DOHH2 (cell line): ENCODE results near the gene PGAM4.
"Not testable (repeated sequence)": the region's sequence is repeated elsewhere in the genome, so short reads cannot be mapped to it uniquely, and the experiment has no call there.

Experiments
- H3F3A ChIP-seq: fragments of 200-600 bp; sonication (generic), shearing (Covaris generic); 2 replicates; pipeline ENCODE4 v1.6.0; 2016; ENCODE audit warnings: antibody characterized with exemption, mild to moderate bottlenecking; ENCODE audit not compliant: control insufficient read depth, insufficient read depth
- H3K27ac ChIP-seq: fragments of 200-600 bp; sonication (generic); 2 replicates; pipeline ENCODE4 v1.5.1; 2014; ENCODE audit warnings: low read depth, mild to moderate bottlenecking, low read length, moderate library complexity
- H3K27me3 ChIP-seq: fragments of 200-600 bp; sonication (generic); 2 replicates; pipeline ENCODE4 v1.6.1; 2014; ENCODE audit warnings: mild to moderate bottlenecking, low read length, mixed read lengths; ENCODE audit not compliant: control insufficient read depth
- H3K36me3 ChIP-seq: fragments of 200-600 bp; sonication (generic); 2 replicates; pipeline ENCODE4 v1.6.1; 2014; ENCODE audit warnings: mild to moderate bottlenecking, low read length, moderate library complexity, mixed read lengths; ENCODE audit not compliant: control insufficient read depth
- H3K4me1 ChIP-seq: fragments of 200-600 bp; sonication (generic); 2 replicates; pipeline ENCODE4 v1.6.1; 2014; ENCODE audit warnings: mild to moderate bottlenecking, low read length, mixed read lengths; ENCODE audit not compliant: control insufficient read depth
- H3K4me2 ChIP-seq: fragments of 200-600 bp; sonication (generic); 2 replicates; pipeline ENCODE4 v1.6.0; 2014; ENCODE audit warnings: mild to moderate bottlenecking, low read length, moderate library complexity
- H3K4me3 ChIP-seq: fragments of 200-600 bp; sonication (generic); 2 replicates; pipeline ENCODE4 v1.5.1; 2014; ENCODE audit warnings: mild to moderate bottlenecking, low read length, mixed read lengths
- H3K79me2 ChIP-seq: fragments of 200-600 bp; sonication (generic); 2 replicates; pipeline ENCODE4 v1.6.1; 2014; ENCODE audit warnings: mild to moderate bottlenecking, low read length, mixed read lengths; ENCODE audit not compliant: control insufficient read depth
- H3K9me2 ChIP-seq: fragments of 200-600 bp; sonication (generic); replicated peaks from 2 replicates; pipeline ENCODE4 v1.6.1; 2014; ENCODE audit warnings: mild to moderate bottlenecking, low read length, mixed read lengths; ENCODE audit not compliant: control insufficient read depth
- H3K9me3 ChIP-seq: fragments of 200-600 bp; sonication (generic); 2 replicates; pipeline ENCODE4 v1.6.1; 2014; ENCODE audit warnings: antibody characterized with exemption, low read length, mixed read lengths; ENCODE audit not compliant: control insufficient read depth, insufficient read depth
- H4K20me1 ChIP-seq: fragments of 200-600 bp; sonication (generic); 2 replicates; pipeline ENCODE4 v1.6.0; 2014; ENCODE audit warnings: low read depth, mild to moderate bottlenecking, antibody characterized with exemption, low read length, moderate library complexity; ENCODE audit not compliant: control insufficient read depth, insufficient read depth
- CTCF ChIP-seq: fragments of 200-600 bp; sonication (generic); IDR thresholded peaks from one replicate; pipeline ENCODE4 v1.5.1; 2014; ENCODE audit warnings: antibody characterized with exemption, mild to moderate bottlenecking, low read depth, low read length; ENCODE audit not compliant: poor library complexity, severe bottlenecking
- EZH2phosphoT487 ChIP-seq: fragments of 200-600 bp; sonication (generic); IDR thresholded peaks from 2 replicates; pipeline ENCODE4 v1.6.1; 2017; ENCODE audit warnings: borderline replicate concordance, mild to moderate bottlenecking, antibody characterized with exemption, low read length, moderate library complexity, mixed read lengths

PGAM4 gene

GRCh38 chrX:77924320-77924859 is 45.0 kb downstream of the PGAM4 start:
- no peaks in the 10 kb centered on the region for H3F3A ChIP-seq
- H3K4me3 ChIP-seq = no peak overlapping the region
- peaks cover 6% of the 10 kb centered on the region; the same call in 1 of the 2 replicates for H3K79me2 ChIP-seq
- H3K36me3 ChIP-seq = no peaks in the 10 kb centered on the region
- no peaks in the 10 kb centered on the region for H3K9me2 ChIP-seq
- no peak overlapping the region for H3K4me2 ChIP-seq
- TF ChIP-seq EZH2phosphoT487 (no peak), CTCF (no peak)
- H4K20me1 ChIP-seq = no peaks in the 10 kb centered on the region
- no peak overlapping the region for H3K27ac ChIP-seq
- H3K27me3 ChIP-seq = no peaks in the 10 kb centered on the region
- no peaks in the 10 kb centered on the region for H3K9me3 ChIP-seq
- H3K4me1 ChIP-seq = no peaks in the 10 kb centered on the region

GRCh38 chrX:77922787-77923186 is 46.7 kb downstream of the PGAM4 start:
- Histone ChIP-seq H3K4me2 (no peak overlapping the region), H3K36me3 (no peaks in the 10 kb centered on the region), H3K4me3 (no peak overlapping the region), H3K9me3 (no peaks in the 10 kb centered on the region), H3F3A (no peaks in the 10 kb centered on the region), H3K27me3 (no peaks in the 10 kb centered on the region), H3K9me2 (no peaks in the 10 kb centered on the region), H3K79me2 (peaks cover 10% of the 10 kb centered on the region), H3K4me1 (no peaks in the 10 kb centered on the region), H3K27ac (no peak overlapping the region), H4K20me1 (no peaks in the 10 kb centered on the region)
- TF ChIP-seq EZH2phosphoT487 = no peak
- no peak for TF ChIP-seq CTCF

GRCh38 chrX:77919370-77919769 is 50.1 kb downstream of the PGAM4 start:
- not testable (repeated sequence) for H3K4me1 ChIP-seq, H3K9me2 ChIP-seq, H3F3A ChIP-seq, H4K20me1 ChIP-seq, H3K27me3 ChIP-seq, H3K4me2 ChIP-seq, H3K4me3 ChIP-seq, H3K9me3 ChIP-seq, H3K36me3 ChIP-seq, H3K27ac ChIP-seq
- H3K79me2 ChIP-seq = peaks cover 11% of the 10 kb centered on the region

GRCh38 chrX:77918568-77918967 is 50.9 kb downstream of the PGAM4 start:
- H4K20me1 ChIP-seq = no peaks in the 10 kb centered on the region
- H3K36me3 ChIP-seq = no peaks in the 10 kb centered on the region
- H3K27me3 ChIP-seq = no peaks in the 10 kb centered on the region
- H3K79me2 ChIP-seq = peaks cover 14% of the 10 kb centered on the region
- H3K9me3 ChIP-seq = no peaks in the 10 kb centered on the region
- no peak overlapping the region for H3K27ac ChIP-seq
- H3K4me1 ChIP-seq = no peaks in the 10 kb centered on the region
- no peak overlapping the region for H3K4me2 ChIP-seq
- no peaks in the 10 kb centered on the region for H3K9me2 ChIP-seq
- H3K4me3 ChIP-seq = no peak overlapping the region
- no peaks in the 10 kb centered on the region for H3F3A ChIP-seq
- TF ChIP-seq CTCF = no peak
